CD4-positive, alpha-beta T cell treated with Interleukin-6 for 4 hours (primary cell): ENCODE measurements around the gene C1orf174.
"Not testable (repeated sequence)": the region's sequence is repeated elsewhere in the genome, so short reads cannot be mapped to it uniquely, and the experiment has no call there.

Source experiments
- DNase-seq: peaks from one replicate; pipeline ENCODE4 v3.0.0-alpha.2; 2020; ENCODE audit warnings: mixed read lengths

The C1orf174 gene

DNA sequence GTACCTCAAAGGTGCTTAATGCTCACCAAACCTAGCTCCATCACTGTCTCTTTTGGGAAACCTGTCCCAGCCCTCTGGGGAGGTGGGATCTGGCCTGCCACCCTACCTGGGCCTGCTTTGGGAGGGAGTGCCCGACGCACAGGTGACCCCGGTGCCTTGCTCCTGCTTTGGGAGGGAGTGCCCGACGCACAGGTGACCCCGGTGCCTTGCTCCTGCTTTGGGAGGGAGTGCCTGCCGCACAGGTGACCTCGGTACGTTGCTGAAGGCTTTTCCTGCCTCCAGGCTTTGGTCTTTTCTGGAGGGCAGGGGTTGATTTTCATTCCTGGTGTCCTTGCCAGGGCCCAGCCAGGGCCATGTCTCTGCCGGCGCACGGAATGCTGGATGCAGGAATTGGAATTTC, 25.2 kb upstream of the C1orf174 start:
- DNase-seq = no peak

DNA sequence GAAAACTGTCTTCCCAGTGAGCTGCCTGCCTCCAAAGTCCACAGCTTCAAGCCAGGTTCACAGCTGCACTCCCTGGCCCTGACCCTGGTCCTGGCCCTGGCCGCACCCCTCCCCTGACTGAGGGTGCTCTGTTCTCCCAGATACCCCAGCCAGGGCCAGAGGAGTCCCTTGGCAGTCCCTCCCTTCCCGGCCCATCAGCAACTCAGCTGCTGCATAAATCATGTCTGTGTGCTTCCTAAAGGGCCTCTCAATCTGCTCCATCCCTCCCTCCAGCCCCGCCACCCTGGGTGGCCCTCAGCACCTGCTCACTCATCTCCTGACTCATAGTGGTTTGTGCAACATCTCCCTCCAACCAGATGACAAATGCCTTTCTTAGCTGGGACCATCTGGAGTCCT, 24.8 kb upstream of the C1orf174 start:
- no peak for DNase-seq

DNA sequence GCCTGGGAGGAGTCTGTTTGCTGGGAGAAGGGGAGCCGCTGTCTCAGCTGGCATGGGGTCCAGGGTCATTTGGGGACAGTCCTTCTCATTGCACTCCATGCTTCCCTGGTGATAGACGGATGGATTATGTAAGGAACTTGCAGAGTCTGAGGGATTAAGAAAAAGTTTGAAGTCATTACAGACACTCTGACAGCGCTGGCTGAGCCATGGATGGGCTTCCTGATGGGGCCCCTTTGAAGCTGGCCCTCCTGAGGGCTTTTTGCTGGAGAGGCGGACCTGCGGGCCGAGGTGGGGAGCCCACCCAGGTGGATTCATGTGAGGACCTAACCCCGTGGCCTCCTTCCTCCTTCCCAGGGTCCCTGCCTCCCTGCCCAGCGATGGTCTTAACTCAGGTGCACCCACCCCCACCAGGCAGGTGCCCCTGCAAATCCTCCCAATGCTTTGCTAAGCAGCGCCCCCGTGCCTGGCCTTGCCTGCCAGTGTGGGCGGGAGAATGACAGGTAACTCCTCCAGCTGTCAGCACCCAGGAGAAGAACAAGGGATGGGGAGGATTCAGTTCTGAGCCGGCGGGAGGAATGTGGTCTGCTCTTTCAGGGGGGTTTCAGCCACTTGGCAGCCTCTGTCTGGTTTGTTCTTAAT, 24.2 kb upstream of the C1orf174 start:
- DNase-seq = no peak

DNA sequence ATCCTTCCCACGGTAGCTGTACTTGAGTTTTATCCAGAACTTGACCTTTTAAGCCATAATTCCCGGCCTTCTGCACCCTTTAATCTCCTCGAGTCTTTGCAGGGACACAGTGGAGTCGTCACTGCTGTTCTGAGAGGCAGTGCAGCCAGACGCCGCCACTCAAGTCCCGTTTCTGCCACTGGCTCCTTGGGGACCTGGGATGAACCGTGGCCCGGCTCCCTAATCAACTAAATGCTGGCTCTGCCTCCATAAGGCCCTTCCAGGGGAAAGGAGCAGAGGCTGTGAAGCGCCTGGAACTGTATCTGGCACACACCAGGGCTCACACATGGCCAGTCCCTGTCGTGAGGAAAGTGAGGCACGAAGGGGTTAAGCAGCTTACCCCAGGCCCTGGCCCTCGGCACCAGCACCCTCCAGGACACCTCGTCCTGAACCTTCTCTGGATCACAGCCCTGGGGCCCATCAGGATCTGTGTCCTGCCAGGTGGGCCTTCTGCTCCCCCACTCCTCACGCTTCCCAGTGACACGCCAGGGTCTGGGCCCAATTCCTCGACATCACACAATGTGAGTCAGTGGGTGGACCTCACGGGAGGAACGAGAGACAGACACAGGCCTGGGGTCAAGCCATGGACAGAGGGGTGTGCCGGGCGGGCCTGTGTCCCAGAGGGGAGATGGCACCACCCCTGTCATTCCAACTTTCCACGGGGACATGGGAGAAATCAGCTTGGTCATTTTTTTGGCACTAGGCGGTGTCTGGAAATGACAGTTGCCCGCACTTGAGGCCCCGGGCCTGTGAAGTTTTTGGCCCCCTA, 23.5 kb upstream of the C1orf174 start:
- DNase-seq = no peak

DNA sequence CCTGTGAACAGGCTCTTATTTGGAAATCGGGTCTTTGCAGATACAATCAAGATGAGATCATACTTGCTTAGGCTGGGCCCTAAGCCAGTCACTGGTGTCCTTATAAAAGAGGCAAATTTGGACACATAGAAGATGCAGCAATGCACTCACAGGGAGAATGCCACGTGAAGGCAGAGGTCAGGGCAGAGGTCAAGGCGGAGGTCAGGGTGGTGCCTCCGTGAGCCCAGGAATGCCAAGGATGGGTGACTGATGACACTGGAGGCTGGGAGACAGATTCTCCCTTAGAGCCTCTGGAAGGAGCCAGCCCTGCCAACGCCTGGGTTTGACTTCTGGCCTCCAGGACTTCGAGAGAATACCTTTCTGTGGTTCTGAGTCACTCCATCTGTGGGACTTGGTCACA, 22.8 kb upstream of the C1orf174 start:
- DNase-seq = no peak

DNA sequence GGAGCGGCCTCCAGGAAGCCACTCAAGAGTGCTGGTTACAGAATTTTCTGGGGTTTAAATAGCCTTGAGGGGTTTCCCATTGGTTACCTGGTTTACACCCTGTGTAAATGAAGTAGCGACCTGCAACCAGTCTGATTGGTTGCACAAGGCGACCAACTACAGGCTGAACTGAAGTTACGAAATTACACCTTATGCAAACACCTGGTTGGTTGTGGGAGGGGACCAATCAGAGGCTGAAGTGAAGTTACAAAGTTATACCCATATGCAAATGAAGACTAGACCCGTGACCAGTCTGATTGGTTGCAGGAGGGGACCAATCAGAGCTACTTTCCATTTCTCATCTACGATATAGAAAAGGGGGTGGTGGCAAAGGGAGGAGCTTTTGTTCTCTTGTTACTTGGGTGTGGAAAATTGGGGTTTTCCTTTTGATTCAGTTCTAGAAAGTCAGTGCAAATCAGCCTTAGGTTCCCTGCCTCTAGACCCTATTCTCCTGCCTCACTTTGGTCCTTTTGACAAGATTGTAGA, 22.2 kb upstream of the C1orf174 start:
- peak; percentile 8 for DNase-seq

DNA sequence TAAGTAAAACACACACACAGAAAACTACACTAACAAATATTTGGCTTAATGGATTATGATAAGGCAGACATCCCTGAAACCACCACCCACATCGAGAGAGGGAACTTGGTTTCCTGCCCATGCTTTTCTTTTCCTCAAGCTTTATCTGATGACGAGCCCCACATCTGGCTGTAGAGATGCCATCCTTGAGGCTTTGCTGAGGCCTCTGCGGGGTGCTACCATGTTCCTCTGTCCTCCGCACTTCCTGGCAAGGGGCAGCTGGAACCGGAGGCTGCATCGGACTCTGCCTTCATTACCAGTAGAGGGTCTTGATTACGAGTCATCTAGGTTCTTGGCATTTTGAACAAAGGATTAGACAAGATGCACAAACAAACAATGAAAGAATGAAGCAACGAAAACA, 21.7 kb upstream of the C1orf174 start:
- no peak for DNase-seq

DNA sequence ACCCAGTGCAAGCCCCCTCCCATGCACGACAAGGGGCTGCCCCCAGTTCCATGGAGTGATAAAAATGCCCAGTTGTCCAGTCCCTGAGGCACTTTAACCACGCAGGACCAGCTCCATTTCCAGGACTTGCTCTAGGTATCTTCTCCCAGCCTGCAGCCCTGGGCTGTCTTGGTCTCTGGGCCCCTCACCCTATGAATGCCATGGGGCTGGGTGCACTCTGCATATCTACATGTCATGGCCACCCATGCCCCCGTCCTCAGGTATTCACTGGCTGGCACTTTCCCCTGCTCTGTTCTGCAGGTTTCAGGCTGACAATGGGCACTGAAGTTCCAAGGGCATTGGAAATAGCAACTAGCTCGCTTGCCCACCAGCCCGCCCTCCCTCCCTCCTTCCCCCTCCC, 19.6 kb upstream of the C1orf174 start:
- DNase-seq = no peak

DNA sequence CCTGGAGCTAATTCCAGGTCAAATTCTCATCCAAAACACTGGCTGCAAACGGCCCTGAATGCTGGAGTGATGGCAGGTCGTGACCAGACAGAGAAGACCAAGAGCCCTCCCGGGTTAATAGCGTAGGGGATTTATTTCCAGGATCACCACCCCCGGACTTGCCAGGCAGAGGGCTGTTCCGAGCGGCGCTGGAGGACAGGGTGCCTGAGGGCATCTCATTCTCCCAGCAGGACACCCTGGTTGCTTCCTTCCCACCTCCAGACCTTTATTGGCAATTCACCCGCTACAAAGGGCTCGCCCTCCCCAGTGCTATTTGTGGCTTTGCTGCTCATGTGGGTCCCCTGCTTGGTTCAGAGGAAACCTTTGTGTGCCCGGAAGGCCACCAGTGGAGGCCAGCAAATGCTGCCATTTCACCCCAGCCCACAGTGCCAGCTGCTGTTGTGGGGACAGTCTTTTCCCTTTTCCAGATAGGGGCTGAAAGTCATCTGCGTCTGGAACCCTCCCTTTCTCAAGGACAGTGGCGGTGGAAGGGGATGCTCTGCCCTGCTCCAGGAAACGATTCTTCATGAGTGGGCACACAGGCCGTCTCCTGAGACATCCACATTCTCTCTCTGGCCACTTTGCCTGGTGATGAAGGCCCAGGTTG, 19.0 kb upstream of the C1orf174 start:
- DNase-seq = no peak

DNA sequence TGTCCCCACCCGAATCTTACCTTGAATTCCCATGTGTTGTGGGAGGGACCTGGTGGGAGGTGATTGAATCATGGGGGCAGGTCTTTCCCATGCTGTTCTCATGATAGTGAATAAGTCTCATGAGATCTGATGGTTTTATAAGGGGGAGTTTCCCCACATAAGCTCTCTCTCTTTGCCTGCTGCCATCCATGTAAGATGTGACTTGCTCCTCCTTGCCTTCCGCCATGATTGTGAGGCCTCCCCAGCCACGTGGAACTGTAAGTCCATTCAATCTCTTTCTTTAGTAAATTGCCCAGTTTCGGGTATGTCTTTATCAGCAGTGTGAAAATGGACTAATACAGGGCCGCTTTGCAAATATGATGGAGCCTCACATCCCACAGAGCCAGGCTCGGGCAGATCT, 18.3 kb upstream of the C1orf174 start:
- not testable (repeated sequence) for DNase-seq

DNA sequence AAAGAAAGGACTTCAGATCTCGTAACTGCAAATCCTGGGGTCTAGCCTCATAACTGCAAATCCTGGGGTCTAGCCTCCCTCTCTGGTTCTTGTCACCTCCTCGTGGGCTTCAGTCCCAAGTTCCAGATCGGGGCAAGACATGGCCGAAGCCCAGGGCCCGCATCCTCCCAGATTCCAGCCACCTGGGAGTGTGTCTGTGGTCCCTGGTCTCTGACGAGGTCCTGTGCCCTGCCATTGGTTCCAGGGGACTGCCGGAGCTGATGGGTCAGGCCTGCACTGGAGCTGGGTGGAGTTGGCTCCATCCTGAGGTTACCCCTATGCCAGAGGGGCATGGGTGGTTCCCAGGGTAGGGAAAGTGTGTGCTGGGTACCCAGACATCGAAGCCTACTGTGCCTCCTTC, 17.7 kb upstream of the C1orf174 start:
- no peak for DNase-seq

DNA sequence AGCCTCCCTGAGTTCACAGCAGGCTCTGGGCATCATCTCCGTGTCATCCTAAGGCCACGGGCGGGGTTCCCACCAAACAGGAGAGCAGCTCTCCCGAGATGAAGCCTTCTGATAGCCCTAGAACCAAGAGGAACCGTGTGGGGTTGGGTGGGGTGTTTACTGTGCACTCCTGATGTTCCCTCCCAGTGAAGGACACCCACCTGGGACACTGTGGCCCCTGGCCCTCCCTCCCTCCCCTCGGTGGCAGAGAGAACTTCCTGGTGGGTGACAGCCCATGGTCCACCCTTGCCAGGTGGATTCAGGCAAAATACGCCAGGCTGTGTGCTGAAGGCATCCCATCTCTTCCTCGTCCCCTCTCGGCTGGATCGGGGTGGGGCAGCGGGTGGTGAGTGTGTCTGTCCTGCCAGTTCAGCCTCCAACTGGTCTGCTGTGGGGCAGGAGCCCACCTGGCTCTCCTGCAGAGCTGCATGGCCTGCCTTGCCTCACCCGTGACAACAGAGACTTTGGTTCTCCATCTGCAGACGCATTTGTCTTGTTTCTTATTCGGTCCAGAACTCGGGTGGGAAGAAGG, 15.6 kb upstream of the C1orf174 start:
- no peak for DNase-seq

DNA sequence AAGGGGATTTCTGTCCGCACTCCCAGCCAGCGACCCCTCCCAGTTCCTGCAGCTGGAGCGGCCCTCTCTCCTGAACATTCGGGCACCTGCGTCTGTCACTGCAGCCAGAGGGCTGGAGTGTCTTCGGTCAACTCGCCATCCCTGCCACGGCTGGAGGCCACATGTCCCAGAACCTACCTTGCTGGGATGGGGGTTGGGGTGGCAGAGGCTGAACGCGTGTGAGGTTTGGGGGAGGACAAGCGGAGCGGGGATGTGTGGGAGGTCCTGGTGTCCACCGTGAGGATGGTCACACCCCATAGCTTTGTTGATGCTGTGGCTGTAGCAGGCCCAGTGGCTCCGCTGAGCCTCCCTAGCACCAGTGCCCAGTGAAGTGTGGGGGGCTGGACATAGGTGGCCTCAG, 14.8 kb upstream of the C1orf174 start:
- no peak for DNase-seq

DNA sequence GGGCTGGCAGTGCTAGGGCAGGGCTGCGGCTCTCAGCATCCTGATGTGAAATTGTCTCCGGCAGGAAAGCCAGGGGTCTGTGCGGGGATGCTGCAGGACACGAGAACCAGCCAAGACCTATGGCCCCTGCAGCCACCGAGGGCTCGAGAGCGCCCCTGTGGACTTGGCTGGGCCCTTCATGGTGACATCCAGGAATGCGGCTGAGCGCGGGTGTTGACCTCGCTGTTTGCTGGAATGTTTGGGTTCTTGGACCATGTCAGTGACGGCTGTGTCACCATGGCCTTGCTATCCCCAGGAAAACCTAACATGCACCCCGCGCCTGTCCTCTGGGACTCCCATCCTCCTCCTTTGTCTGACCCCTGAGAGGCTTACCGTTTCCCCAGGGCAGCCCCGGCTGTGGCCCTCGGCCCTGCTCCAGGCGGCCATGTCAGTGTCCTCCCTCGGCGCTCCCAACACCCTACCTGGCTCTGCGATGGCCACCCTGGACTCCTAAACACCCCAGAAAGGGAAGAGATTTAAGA, 14.3 kb upstream of the C1orf174 start:
- no peak for DNase-seq

DNA sequence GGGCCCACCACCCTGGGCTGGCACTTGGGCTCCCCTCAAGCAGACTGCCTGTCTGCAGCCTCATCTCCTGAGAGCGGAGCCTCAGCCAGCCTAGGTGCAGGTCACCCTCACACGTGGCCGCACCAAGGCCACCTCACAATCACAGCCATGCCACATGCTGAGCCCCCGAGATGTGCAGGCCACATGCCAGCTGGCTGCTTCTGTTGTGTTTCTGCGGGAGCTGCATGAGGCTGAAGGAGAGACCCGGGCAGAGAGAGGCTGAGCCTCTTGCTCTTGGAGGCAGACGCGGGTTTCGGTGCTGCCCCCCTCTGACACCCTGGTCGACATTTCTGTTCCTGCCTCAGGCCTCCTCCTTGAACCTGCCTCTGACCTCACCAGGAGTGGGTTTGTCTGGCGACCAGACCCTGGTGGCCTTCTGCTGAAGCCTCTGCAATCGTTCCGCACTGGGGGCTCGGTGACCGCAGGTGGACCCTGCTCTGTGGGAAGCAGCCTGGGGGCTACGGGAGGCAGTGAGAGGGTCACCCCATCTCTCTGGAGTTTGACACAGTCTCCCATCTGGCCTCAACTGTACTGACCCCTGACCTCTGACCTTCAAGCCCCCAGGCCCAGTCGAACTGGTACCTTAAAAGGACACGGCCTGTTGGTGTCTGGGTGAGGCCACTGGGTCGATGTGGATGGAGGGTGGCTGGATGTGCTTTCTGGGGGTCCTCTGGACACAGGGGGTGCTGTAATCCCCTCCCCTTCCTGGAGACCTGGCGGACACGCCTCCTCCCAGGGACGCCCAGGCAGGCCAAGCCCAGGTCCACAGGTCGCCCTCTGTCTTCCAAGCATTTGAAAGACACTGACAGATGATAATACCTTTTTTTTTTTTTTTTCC, 13.0 kb upstream of the C1orf174 start:
- DNase-seq = no peak

DNA sequence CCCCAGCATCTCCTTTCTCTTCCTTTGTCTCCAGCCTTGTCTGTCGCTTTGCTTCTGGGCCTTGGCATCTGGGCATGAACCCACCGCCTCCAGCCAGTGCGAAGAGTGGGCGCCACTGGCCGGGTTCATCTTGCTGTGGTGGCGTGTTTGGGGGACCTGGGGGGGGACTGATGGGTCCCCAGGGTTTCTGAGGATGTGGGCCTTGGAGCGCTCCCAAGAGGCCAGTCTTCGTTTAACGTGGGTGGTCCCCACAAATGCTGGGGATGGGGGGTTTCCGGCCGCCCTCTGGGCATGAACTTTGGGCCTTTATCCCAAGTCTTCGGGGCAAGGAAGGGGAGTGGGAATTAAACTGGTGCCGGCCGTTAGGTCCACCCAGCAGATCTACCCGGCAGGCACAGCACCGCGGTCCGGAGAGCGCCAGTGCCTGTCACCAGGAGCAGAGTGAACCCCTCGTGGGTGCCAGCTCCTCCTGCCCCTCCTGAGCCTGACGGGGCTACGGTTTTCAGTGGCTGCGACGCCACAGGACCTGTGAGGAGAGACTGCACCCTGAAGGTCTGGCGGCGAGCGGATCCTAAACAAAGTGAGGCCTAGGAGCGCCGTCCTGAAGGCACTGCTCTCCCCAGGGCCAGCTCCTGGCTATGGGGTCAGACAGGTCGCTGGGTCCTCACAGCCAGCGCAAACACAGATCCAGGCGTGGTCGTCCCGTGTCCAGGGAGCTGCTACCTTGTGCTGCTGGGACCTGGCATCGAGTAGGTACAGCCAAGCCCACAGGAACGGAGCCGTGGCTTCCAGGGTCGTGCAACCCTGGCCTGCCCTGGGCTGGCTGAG, 12.1 kb upstream of the C1orf174 start:
- DNase-seq = no peak

DNA sequence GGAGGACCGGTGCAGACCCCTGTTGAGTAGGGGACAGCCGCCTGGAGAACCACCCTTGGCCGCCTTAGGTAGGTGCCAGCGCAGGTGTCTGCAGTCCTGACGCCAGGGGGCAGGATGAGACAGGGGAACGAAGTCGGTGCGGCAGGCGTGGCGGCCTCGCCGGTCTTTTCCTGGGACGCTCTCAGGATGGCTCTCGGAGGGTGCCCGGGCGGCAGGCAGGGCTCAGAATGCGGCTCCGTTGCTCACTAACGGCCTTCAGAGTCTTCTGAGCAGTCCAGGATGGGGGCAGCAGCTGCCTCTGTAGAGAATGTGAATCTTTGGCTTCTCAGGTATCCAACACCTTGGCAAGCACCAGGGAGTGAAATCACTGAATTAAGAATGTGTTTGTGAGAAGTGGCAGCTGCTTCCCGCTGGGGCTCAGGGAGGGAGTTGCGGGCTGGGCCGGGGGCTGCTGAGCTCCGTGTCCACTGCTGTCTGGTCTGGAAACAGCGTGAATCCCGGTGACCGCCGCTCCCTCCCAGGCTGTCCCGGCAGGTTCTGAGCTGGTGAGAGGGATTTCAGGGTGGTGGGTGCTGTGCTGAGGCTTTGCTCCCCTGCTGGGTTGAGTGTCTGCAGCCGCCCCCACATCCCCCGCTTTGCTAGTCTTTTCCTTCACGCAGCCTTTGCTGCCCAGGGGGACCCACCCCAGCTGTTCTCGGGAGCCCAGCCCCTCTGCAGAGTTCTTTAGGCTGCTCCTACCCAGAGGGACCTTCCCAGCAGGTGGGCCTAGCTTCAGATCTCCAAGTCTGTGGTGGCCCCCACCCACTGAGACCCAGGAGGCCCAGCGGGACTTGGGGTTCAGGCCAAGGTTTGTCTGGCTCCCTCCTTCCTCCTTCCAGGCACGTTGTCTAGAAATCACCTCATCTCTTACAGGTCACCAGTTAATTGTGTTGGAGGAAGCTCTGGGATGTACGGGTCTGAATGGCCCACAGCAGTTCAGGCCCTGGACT, 11.1 kb upstream of the C1orf174 start:
- peak; percentile 85 for DNase-seq

DNA sequence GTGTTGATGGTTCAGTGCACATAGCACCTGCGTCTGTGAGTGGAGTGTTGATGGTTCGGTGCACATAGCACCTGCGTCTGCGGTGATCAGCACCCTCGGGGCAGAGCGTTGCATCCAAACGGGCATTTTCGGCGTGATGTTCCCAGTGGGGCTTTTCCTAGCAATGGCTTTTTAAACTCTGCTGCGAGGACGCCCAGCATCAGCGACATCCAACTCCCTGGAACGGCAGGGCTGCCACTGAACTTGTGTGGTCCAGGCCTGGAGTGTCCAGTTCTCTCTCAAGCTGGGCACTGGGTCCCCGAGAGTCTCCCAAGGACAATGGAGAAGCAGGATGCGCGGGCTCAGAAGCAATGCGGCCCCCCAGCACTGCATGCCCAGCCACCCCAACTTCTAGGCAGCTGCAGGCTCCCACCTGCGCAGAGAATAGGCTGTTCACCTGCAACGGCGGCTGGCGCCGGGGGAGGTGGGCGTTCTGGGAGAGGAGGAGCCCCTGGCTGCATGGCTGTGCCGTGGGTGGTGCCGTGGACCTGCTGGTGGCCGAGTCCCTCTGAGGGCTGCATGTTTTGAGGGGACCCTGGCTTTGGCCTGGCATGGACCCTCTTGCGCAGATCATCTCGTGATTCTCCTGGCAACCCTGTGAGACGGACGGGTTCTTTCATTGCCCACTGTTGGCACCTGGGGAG, 10.1 kb upstream of the C1orf174 start:
- DNase-seq = no peak

DNA sequence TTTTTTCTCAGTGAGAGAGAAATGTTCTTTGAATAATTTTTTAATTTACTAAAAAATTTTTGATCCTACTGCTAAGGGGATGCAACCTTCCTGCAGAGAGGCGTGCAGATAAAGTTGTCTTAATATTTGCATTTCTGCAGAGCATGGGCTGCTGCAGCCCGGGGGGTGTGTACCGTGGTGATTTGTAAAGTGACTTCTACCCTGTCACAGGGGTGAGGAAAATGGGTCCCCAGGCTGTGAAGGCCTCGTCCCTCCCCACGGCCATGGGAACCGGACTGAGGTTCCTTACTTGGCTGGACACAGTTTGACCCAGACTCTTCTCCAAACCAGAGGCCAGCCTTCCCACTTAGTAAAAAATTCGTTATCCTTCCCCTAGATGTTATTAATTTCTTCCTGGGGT, 9.5 kb upstream of the C1orf174 start:
- no peak for DNase-seq
